SU-DHL-6 (cell line): ENCODE measurements around the gene TMEM151A.

Source experiments
- EZH2phosphoT487 ChIP-seq: fragments of 200-600 bp; sonication (generic), shearing (Covaris generic); conservative IDR thresholded peaks from 2 replicates; pipeline ENCODE4 v1.6.1; 2018; ENCODE audit warnings: mild to moderate bottlenecking, antibody characterized with exemption, low read length, moderate library complexity, mixed read lengths
- TF ChIP-seq, protein P1 (sequence below): fragments of 200-600 bp; sonication (generic); IDR thresholded peaks from one replicate; pipeline ENCODE4 v1.5.1; 2017; ENCODE audit warnings: antibody characterized with exemption, mild to moderate bottlenecking, low read length, moderate library complexity; ENCODE audit not compliant: insufficient read depth, poor library complexity, severe bottlenecking

DNA sequence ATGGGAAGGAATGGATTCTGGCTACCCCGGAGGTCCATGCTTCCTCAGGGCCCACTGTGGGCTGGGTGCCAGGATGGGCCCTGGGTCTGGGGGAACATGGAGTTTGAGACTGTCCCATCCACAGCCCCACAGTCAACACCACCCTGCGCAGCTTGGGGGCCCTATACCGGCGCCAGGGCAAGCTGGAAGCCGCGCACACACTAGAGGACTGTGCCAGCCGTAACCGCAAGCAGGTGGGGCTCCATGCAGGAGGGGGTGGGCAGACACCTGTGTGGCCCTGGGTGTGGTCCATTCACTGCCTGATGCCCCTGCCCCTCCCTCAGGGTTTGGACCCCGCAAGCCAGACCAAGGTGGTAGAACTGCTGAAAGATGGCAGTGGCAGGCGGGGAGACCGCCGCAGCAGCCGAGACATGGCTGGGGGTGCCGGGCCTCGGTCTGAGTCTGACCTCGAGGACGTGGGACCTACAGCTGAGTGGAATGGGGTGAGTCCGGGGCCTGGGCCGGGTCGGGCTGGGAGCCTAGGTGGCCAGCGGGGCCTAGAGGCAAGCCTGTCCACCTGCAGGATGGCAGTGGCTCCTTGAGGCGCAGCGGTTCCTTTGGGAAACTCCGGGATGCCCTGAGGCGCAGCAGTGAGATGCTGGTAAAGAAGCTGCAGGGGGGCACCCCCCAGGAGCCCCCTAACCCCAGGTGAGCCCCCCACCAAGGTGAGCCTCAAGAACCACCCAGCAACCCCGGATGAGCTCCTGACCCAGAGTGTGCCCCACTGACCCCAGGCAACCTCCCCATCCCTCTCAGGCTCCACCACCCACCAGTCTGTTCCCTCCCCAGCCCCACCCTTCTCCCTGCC lies 25.9 kb upstream of the TMEM151A start:
- TF ChIP-seq, protein P1, sequence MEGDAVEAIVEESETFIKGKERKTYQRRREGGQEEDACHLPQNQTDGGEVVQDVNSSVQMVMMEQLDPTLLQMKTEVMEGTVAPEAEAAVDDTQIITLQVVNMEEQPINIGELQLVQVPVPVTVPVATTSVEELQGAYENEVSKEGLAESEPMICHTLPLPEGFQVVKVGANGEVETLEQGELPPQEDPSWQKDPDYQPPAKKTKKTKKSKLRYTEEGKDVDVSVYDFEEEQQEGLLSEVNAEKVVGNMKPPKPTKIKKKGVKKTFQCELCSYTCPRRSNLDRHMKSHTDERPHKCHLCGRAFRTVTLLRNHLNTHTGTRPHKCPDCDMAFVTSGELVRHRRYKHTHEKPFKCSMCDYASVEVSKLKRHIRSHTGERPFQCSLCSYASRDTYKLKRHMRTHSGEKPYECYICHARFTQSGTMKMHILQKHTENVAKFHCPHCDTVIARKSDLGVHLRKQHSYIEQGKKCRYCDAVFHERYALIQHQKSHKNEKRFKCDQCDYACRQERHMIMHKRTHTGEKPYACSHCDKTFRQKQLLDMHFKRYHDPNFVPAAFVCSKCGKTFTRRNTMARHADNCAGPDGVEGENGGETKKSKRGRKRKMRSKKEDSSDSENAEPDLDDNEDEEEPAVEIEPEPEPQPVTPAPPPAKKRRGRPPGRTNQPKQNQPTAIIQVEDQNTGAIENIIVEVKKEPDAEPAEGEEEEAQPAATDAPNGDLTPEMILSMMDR, result no peak
- no peak for TF ChIP-seq EZH2phosphoT487
